HT1080 (cell line): ENCODE measurements around the gene TRPM5. TPM values are rescaled to one million over a fixed set of nuclear protein-coding genes. Genes with fewer than 3 reads are reported as not detected.

ENCODE experiments used
- DNase-seq: peaks from one replicate; pipeline ENCODE4 v3.0.0-alpha.2; 2015; ENCODE audit warnings: low read depth
- total RNA-seq: library from RNA; depleted of rRNA; stranded (reverse); fragments of >200 nt; shearing (Covaris generic); gene quantifications from 2 replicates; pipeline ENCODE4 v1.2.3, GENCODE V29; 2014

TRPM5 gene
- total RNA-seq, 1 experiment from 2014 or later = 0.05 TPM

GRCh38 chr11:2421996-2422395 lies 22.3 kb downstream of the TRPM5 start:
- no peak for DNase-seq

- no peak for DNase-seq
These were observed 22.9 kb downstream of the TRPM5 start for GRCh38 chr11:2421226-2421994.

- DNase-seq = peak; percentile 71
These were observed 23.6 kb downstream of the TRPM5 start for GRCh38 chr11:2420502-2421225.

- peak; percentile 68 for DNase-seq
These were observed 24.4 kb downstream of the TRPM5 start for GRCh38 chr11:2419638-2420501.

GRCh38 chr11:2418693-2419360 lies 25.5 kb downstream of the TRPM5 start:
- no peak for DNase-seq

- DNase-seq = no peak
These were observed 26.2 kb downstream of the TRPM5 start for GRCh38 chr11:2417856-2418692.

GRCh38 chr11:2416765-2417164 lies 27.5 kb downstream of the TRPM5 start:
- DNase-seq = no peak

GRCh38 chr11:2415601-2416380 lies 28.5 kb downstream of the TRPM5 start:
- DNase-seq = no peak

GRCh38 chr11:2415171-2415570 lies 29.1 kb downstream of the TRPM5 start:
- DNase-seq = no peak

- DNase-seq = no peak
These were observed 29.7 kb downstream of the TRPM5 start for GRCh38 chr11:2414616-2415015.

- DNase-seq = no peak
These were observed 30.4 kb downstream of the TRPM5 start for GRCh38 chr11:2413742-2414579.

GRCh38 chr11:2412323-2412722 lies 32.0 kb downstream of the TRPM5 start:
- DNase-seq = no peak

GRCh38 chr11:2411446-2412305 lies 32.6 kb downstream of the TRPM5 start:
- no peak for DNase-seq

GRCh38 chr11:2410616-2411015 lies 33.7 kb downstream of the TRPM5 start:
- no peak for DNase-seq

- DNase-seq = no peak
These were observed 34.5 kb downstream of the TRPM5 start for GRCh38 chr11:2409611-2410468.

- DNase-seq = no peak
These were observed 35.2 kb downstream of the TRPM5 start for GRCh38 chr11:2409126-2409525.

GRCh38 chr11:2408671-2409070 lies 35.6 kb downstream of the TRPM5 start:
- no peak for DNase-seq
